ENCODE measurements around the gene FBXO34. TPM values are rescaled to one million over a fixed set of nuclear protein-coding genes. Genes with fewer than 3 reads are reported as not detected.

FBXO34 gene
- total RNA-seq, 2 donors from 2014 or later, result 39.8 to 70.9 TPM

DNA sequence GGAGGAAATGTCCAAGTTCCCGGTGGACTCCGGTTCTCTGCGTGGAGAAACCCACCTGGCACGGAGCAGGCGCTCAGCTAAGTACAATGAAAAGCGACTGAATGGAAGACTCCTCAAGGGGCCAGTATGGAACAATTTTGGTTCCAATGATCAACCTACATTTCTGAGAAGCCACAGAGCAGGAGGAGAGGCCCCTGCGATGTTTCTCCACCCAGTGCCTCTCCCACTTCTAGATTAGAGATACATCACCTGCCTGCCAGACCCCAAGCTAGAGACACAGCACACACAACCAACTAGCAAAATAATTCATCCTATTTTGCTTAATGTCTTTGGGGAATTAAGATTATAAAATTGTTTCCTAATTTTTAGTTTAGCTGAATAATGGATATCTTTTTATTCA lies 101.6 kb downstream of the FBXO34 start:
- no peaks in the 10 kb centered on the region for H3K27me3 ChIP-seq
- TF ChIP-seq CTCF (IDR thresholded peaks at IDR 0.05), result no peak
- H3K9me3 ChIP-seq, result no peaks in the 10 kb centered on the region
- intact Hi-C loops (cut with DNase I), result no loop called here
- DNase-seq, result no peak
- H3K27ac ChIP-seq, result no peak overlapping the region
- no peaks in the 10 kb centered on the region for H3K4me1 ChIP-seq
- H3K4me3 ChIP-seq, result no peak overlapping the region
- no peak overlapping the region for H3K9ac ChIP-seq (ENCODE audit: low read depth in 2 of 2, low read length in 2 of 2)
- peaks cover 7% of the 10 kb centered on the region for H3K36me3 ChIP-seq

DNA sequence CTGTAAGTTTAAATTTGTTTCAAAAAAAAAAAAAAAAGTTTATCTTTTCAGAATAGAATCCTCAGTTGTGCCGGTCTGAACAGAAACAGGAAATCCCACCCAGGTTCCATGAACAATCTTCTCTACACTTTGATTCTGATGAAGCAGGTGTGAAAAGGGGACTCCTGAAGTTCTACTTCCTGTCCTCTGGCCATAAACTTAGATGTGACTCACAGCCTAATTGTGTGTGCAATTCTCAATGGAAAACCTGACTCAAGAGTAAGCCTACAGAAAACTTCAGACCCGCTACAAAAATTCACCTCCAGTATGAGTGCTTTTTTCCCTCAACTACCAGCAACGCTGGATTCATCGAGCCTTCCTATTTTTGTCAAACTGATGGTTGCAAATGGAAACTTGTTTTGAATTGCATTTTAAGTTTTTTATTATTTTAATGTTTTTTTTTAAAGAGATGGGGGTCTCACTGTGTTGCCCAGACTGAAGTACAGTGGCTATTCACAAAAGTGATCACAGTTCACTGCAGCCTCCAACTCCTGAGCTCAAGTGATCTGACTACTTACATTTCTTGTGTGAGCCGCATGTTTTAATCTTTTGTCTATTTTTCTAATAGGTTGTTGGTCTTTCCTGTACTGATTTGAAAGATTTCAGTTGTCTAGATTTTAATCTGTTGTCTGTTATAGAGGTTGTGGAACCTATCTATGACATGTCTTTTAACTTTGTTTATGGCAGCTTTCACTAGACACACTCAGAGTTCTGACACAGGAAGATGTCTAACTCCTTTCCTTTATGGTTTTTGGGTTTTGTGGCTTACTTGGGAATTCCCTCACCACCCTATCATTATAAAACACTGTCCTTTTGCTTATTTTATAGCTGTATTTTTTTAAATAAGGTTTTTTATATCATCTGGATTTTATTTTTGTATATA lies 102.8 kb downstream of the FBXO34 start:
- peak overlapping the region; percentile 24 for H3K27ac ChIP-seq
- H3K27me3 ChIP-seq, result no peaks in the 10 kb centered on the region
- no peaks in the 10 kb centered on the region for H3K4me1 ChIP-seq
- no peak for DNase-seq
- H3K9ac ChIP-seq (ENCODE audit: low read depth in 2 of 2, low read length in 2 of 2), result no peak overlapping the region
- H3K9me3 ChIP-seq, result no peaks in the 10 kb centered on the region
- intact Hi-C loops (cut with DNase I), result no loop called here
- no peak for TF ChIP-seq CTCF (IDR thresholded peaks at IDR 0.05)
- H3K4me3 ChIP-seq, result no peak overlapping the region
- peaks cover 7% of the 10 kb centered on the region for H3K36me3 ChIP-seq

GRCh38 chr14:55374771-55375170 lies 103.5 kb downstream of the FBXO34 start:
- Histone ChIP-seq H3K27ac (peak overlapping the region; percentile 24), H3K27me3 (no peaks in the 10 kb centered on the region), H3K9me3 (no peaks in the 10 kb centered on the region), H3K9ac (ENCODE audit: low read depth in 2 of 2, low read length in 2 of 2) (no peak overlapping the region), H3K36me3 (peaks cover 7% of the 10 kb centered on the region), H3K4me3 (no peak overlapping the region), H3K4me1 (no peaks in the 10 kb centered on the region)
- no peak for TF ChIP-seq CTCF (IDR thresholded peaks at IDR 0.05)
- intact Hi-C loops (cut with DNase I), result no loop called here
- DNase-seq, result no peak

GRCh38 chr14:55377236-55377635 lies 106.0 kb downstream of the FBXO34 start:
- no peaks in the 10 kb centered on the region for H3K9me3 ChIP-seq
- TF ChIP-seq CTCF (IDR thresholded peaks at IDR 0.05), result no peak
- intact Hi-C loops (cut with DNase I), result no loop called here
- no peak overlapping the region for H3K9ac ChIP-seq (ENCODE audit: low read depth in 2 of 2, low read length in 2 of 2)
- H3K27ac ChIP-seq, result no peak overlapping the region
- DNase-seq, result no peak
- peaks cover 7% of the 10 kb centered on the region for H3K36me3 ChIP-seq
- no peak overlapping the region for H3K4me3 ChIP-seq
- no peaks in the 10 kb centered on the region for H3K4me1 ChIP-seq
- no peaks in the 10 kb centered on the region for H3K27me3 ChIP-seq

DNA sequence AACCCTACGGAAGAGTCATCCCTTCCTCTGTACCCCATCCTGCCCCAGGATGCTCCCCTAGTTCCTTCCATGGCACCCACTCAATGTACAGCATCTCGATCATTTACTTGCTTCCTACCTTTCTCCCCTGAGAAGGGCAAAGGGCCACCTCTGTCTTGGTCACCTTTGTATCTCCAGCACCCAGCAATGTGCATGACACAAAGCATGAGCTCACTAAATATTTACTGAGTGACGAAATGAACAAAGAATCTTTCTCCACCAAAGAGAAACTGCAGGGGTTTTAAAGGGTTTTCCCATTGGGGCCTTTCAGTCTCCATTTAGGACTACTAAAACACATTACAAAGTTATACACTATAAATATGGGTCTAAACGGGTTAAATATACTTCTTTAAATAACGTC lies 109.8 kb downstream of the FBXO34 start:
- Histone ChIP-seq H3K9me3 (no peaks in the 10 kb centered on the region), H3K36me3 (peaks cover 7% of the 10 kb centered on the region), H3K4me1 (no peaks in the 10 kb centered on the region), H3K9ac (ENCODE audit: low read depth in 2 of 2, low read length in 2 of 2) (no peak overlapping the region), H3K4me3 (no peak overlapping the region), H3K27me3 (no peaks in the 10 kb centered on the region), H3K27ac (no peak overlapping the region)
- no peak for TF ChIP-seq CTCF (IDR thresholded peaks at IDR 0.05)
- DNase-seq, result no peak
- intact Hi-C loops (cut with DNase I), result no loop called here

Measured in colonic mucosa (tissue), 4 donors.